Measurements from ENCODE around the gene IL20. TPM values are rescaled to one million over a fixed set of nuclear protein-coding genes. Genes with fewer than 3 reads are reported as not detected.

IL20 gene
- total RNA-seq, 1 donor from 2014 or later: not detected

GRCh38 chr1:206839006-206839560 is 26.3 kb upstream of the IL20 start:
- no peak overlapping the region for H2AFZ ChIP-seq (replicated peaks)
- H3K4me2 ChIP-seq: no peak overlapping the region
- Mint-ChIP-seq H3K4me1 (peaks cover 24% of the 10 kb centered on the region), H3K36me3 (no peaks in the 10 kb centered on the region), H3K27me3 (ENCODE audit: insufficient read depth, low read depth) (peaks cover 2% of the 10 kb centered on the region), H3K9me3 (no peaks in the 10 kb centered on the region), H3K27ac (no peak overlapping the region), H3K4me3 (no peak overlapping the region)
- DNase-seq (ENCODE audit: low spot score): no peak
- H3K9ac ChIP-seq: no peak overlapping the region
- H3K79me2 ChIP-seq (ENCODE audit: low read depth): no peaks in the 10 kb centered on the region
- no peaks in the 10 kb centered on the region for H3K36me3 ChIP-seq
- TF ChIP-seq EZH2phosphoT487 (IDR thresholded peaks at IDR 0.05) (no peak), EZH2 (IDR thresholded peaks at IDR 0.05) (no peak), CTCF (IDR thresholded peaks at IDR 0.05) (no peak)
- no peaks in the 10 kb centered on the region for H3K27me3 ChIP-seq
- no peaks in the 10 kb centered on the region for H3K9me3 ChIP-seq (ENCODE audit: low read depth)
- H4K20me1 ChIP-seq (ENCODE audit: low read depth): no peaks in the 10 kb centered on the region
- peaks cover 11% of the 10 kb centered on the region for H3K4me1 ChIP-seq
- H3K27ac ChIP-seq: no peak overlapping the region
- no peak overlapping the region for H3K4me3 ChIP-seq
- no peaks in the 10 kb centered on the region for H3F3A ChIP-seq (ENCODE audit: low read depth)

- Histone ChIP-seq H3K27ac (no peak overlapping the region), H3K9ac (no peak overlapping the region), H3K4me1 (peaks cover 11% of the 10 kb centered on the region), H4K20me1 (ENCODE audit: low read depth) (no peaks in the 10 kb centered on the region), H3K4me2 (no peak overlapping the region), H3K36me3 (no peaks in the 10 kb centered on the region), H2AFZ (replicated peaks) (no peak overlapping the region), H3K27me3 (no peaks in the 10 kb centered on the region), H3K9me3 (ENCODE audit: low read depth) (no peaks in the 10 kb centered on the region), H3K79me2 (ENCODE audit: low read depth) (no peaks in the 10 kb centered on the region), H3K4me3 (no peak overlapping the region), H3F3A (ENCODE audit: low read depth) (no peaks in the 10 kb centered on the region)
- H3K27ac Mint-ChIP-seq: no peak overlapping the region
- DNase-seq (ENCODE audit: low spot score): no peak
- no peak overlapping the region for H3K4me3 Mint-ChIP-seq
- TF ChIP-seq EZH2phosphoT487 (IDR thresholded peaks at IDR 0.05) (no peak), EZH2 (IDR thresholded peaks at IDR 0.05) (no peak), CTCF (IDR thresholded peaks at IDR 0.05) (no peak)
- H3K27me3 Mint-ChIP-seq (ENCODE audit: insufficient read depth, low read depth): peaks cover 2% of the 10 kb centered on the region
- no peaks in the 10 kb centered on the region for H3K9me3 Mint-ChIP-seq
- peaks cover 24% of the 10 kb centered on the region for H3K4me1 Mint-ChIP-seq
- H3K36me3 Mint-ChIP-seq: no peaks in the 10 kb centered on the region
Measured at GRCh38 chr1:206839857-206840256, 25.6 kb upstream of the IL20 start.

DNA sequence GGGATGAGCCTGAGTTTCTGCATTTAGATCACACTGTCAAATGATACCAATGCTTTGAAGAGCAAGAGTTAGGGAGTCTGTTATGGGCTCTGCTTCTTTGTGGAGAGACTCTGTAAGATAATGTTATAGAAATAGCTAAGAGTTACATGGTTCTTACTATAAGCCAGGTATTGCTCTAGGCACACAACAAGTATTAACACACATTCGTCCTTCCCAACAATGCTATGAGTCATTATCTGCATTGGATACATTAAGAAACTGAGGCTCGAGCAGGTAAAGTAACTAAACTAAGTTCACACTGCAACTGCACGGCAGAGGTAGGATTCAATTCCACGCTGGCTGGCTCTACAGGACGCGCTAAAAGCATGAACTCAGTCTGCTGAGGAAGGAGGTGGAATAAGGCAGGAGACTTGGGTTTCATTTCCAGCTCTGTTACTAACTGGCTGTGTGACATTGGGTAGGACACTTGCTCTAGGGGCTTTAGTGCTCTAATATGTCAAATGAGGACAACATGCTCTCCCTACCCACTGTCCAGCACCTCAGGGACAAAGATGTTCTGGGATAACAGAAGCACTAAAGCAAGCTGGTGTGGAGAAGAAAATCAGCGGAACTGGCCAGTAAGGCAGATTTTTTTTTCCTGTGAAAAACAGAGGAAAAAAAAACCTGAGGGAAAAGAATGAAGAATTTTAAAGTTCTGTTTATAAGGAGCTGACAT is 23.7 kb upstream of the IL20 start:
- Histone ChIP-seq H3K9ac (no peak overlapping the region), H3K36me3 (no peaks in the 10 kb centered on the region), H3K79me2 (ENCODE audit: low read depth) (no peaks in the 10 kb centered on the region), H3K9me3 (ENCODE audit: low read depth) (no peaks in the 10 kb centered on the region), H3F3A (ENCODE audit: low read depth) (no peaks in the 10 kb centered on the region), H3K4me3 (no peak overlapping the region), H3K4me2 (no peak overlapping the region), H3K27me3 (no peaks in the 10 kb centered on the region), H4K20me1 (ENCODE audit: low read depth) (no peaks in the 10 kb centered on the region), H3K4me1 (peaks cover 11% of the 10 kb centered on the region), H3K27ac (no peak overlapping the region), H2AFZ (replicated peaks) (no peak overlapping the region)
- H3K4me1 Mint-ChIP-seq: peaks cover 24% of the 10 kb centered on the region
- no peaks in the 10 kb centered on the region for H3K9me3 Mint-ChIP-seq
- no peaks in the 10 kb centered on the region for H3K36me3 Mint-ChIP-seq
- H3K27me3 Mint-ChIP-seq (ENCODE audit: insufficient read depth, low read depth): no peaks in the 10 kb centered on the region
- peak overlapping the region; percentile 26 for H3K27ac Mint-ChIP-seq
- H3K4me3 Mint-ChIP-seq: no peak overlapping the region
- TF ChIP-seq CTCF (IDR thresholded peaks at IDR 0.05) (no peak), EZH2 (IDR thresholded peaks at IDR 0.05) (no peak), EZH2phosphoT487 (IDR thresholded peaks at IDR 0.05) (no peak)
- no peak for DNase-seq (ENCODE audit: low spot score)
